ENCODE results near the gene MASP2.

Gene MASP2

DNA sequence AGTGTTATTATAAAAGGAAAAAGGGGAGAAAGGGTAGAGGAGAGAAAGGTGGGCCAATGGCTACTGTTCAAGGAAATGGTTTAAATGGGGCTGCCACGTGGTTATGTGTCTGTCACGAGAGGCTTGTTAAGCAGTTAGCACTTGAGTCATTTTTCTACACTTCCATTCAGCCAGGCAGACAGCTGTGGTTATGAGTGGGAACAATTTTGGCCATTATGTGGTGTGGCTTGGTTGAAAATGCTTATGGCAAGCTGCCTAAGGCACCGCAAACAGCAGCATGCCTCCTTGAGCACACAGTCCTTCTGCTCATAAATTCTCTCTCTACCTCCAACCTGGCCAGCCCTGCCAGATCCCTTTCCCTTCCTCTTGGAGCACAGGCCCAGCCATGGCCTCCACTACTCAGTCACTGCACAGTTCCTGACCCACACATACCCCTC lies 15.9 kb upstream of the MASP2 start:
- no peak for ATAC-seq
- TF ChIP-seq ZFP3 (CRISPR knock-in tag; IDR thresholded peaks at IDR 0.05) (no peak), ISL1 (CRISPR knock-in tag; IDR thresholded peaks at IDR 0.05) (no peak), ZFP30 (CRISPR knock-in tag; IDR thresholded peaks at IDR 0.05) (no peak), ZC3H10 (CRISPR knock-in tag; IDR thresholded peaks at IDR 0.05) (no peak), ZNF8 (CRISPR knock-in tag; IDR thresholded peaks at IDR 0.05) (no peak), BACH2 (CRISPR knock-in tag; IDR thresholded peaks at IDR 0.05; ENCODE audit: borderline replicate concordance) (no peak)
- TF ChIP-seq, protein P1, sequence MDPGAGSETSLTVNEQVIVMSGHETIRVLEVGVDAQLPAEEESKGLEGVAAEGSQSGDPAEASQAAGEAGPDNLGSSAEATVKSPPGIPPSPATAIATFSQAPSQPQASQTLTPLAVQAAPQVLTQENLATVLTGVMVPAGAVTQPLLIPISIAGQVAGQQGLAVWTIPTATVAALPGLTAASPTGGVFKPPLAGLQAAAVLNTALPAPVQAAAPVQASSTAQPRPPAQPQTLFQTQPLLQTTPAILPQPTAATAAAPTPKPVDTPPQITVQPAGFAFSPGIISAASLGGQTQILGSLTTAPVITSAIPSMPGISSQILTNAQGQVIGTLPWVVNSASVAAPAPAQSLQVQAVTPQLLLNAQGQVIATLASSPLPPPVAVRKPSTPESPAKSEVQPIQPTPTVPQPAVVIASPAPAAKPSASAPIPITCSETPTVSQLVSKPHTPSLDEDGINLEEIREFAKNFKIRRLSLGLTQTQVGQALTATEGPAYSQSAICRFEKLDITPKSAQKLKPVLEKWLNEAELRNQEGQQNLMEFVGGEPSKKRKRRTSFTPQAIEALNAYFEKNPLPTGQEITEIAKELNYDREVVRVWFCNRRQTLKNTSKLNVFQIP (CRISPR knock-in tag; IDR thresholded peaks at IDR 0.05; ENCODE audit: borderline replicate concordance, low read depth), result no peak
- TF ChIP-seq, protein P2, sequence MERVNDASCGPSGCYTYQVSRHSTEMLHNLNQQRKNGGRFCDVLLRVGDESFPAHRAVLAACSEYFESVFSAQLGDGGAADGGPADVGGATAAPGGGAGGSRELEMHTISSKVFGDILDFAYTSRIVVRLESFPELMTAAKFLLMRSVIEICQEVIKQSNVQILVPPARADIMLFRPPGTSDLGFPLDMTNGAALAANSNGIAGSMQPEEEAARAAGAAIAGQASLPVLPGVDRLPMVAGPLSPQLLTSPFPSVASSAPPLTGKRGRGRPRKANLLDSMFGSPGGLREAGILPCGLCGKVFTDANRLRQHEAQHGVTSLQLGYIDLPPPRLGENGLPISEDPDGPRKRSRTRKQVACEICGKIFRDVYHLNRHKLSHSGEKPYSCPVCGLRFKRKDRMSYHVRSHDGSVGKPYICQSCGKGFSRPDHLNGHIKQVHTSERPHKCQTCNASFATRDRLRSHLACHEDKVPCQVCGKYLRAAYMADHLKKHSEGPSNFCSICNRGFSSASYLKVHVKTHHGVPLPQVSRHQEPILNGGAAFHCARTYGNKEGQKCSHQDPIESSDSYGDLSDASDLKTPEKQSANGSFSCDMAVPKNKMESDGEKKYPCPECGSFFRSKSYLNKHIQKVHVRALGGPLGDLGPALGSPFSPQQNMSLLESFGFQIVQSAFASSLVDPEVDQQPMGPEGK (CRISPR knock-in tag; IDR thresholded peaks at IDR 0.05; ENCODE audit: borderline replicate concordance), result no peak
- TF ChIP-seq, protein P3, sequence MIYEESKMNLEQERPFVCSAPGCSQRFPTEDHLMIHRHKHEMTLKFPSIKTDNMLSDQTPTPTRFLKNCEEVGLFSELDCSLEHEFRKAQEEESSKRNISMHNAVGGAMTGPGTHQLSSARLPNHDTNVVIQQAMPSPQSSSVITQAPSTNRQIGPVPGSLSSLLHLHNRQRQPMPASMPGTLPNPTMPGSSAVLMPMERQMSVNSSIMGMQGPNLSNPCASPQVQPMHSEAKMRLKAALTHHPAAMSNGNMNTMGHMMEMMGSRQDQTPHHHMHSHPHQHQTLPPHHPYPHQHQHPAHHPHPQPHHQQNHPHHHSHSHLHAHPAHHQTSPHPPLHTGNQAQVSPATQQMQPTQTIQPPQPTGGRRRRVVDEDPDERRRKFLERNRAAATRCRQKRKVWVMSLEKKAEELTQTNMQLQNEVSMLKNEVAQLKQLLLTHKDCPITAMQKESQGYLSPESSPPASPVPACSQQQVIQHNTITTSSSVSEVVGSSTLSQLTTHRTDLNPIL (CRISPR knock-in tag; IDR thresholded peaks at IDR 0.05; ENCODE audit: low read depth), result no peak

DNA sequence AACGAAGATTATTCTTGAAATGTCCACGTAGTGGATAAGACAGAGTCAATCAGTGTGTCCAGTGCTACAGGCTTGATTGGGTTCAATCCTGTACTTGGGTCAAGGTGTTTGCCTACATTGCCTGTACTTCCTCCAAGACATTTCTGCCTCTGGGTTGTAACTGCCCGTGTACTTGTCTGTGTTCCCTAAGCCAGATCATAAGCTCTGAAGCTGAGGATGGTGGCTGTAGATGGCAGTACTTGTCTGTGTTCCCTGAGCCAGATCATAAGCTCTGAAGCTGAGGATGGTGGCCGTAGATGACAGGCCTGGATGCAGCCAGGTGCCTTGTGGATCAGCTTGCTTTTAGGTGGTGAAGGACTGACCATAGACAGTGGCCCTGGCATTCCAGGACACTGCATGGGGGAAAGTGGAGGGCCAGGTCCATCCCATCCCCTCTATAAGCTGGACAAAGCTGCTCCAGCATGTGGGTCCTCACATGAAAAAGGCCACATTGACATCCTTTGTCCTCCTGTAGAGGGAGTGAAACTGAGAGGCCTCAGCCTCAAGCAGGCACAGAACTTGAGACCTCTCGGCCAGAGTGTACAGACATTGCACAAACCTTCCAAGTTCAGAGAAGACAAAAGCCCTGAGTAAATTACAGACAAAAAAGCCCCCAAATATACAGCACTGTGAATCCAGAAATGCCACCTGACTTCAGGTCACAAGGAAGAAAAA lies 14.8 kb upstream of the MASP2 start:
- TF ChIP-seq, protein P4, sequence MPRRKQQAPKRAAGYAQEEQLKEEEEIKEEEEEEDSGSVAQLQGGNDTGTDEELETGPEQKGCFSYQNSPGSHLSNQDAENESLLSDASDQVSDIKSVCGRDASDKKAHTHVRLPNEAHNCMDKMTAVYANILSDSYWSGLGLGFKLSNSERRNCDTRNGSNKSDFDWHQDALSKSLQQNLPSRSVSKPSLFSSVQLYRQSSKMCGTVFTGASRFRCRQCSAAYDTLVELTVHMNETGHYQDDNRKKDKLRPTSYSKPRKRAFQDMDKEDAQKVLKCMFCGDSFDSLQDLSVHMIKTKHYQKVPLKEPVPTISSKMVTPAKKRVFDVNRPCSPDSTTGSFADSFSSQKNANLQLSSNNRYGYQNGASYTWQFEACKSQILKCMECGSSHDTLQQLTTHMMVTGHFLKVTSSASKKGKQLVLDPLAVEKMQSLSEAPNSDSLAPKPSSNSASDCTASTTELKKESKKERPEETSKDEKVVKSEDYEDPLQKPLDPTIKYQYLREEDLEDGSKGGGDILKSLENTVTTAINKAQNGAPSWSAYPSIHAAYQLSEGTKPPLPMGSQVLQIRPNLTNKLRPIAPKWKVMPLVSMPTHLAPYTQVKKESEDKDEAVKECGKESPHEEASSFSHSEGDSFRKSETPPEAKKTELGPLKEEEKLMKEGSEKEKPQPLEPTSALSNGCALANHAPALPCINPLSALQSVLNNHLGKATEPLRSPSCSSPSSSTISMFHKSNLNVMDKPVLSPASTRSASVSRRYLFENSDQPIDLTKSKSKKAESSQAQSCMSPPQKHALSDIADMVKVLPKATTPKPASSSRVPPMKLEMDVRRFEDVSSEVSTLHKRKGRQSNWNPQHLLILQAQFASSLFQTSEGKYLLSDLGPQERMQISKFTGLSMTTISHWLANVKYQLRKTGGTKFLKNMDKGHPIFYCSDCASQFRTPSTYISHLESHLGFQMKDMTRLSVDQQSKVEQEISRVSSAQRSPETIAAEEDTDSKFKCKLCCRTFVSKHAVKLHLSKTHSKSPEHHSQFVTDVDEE (CRISPR knock-in tag; IDR thresholded peaks at IDR 0.05), result no peak
- TF ChIP-seq, protein P1 (CRISPR knock-in tag; IDR thresholded peaks at IDR 0.05; ENCODE audit: borderline replicate concordance, low read depth), result no peak
- TF ChIP-seq ZNF70 (CRISPR knock-in tag; IDR thresholded peaks at IDR 0.05), result no peak
- TF ChIP-seq, protein P5, sequence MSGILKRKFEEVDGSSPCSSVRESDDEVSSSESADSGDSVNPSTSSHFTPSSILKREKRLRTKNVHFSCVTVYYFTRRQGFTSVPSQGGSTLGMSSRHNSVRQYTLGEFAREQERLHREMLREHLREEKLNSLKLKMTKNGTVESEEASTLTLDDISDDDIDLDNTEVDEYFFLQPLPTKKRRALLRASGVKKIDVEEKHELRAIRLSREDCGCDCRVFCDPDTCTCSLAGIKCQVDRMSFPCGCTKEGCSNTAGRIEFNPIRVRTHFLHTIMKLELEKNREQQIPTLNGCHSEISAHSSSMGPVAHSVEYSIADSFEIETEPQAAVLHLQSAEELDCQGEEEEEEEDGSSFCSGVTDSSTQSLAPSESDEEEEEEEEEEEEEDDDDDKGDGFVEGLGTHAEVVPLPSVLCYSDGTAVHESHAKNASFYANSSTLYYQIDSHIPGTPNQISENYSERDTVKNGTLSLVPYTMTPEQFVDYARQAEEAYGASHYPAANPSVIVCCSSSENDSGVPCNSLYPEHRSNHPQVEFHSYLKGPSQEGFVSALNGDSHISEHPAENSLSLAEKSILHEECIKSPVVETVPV (CRISPR knock-in tag; IDR thresholded peaks at IDR 0.05), result no peak
- TF ChIP-seq ZNF8 (CRISPR knock-in tag; IDR thresholded peaks at IDR 0.05), result no peak
- no peak for TF ChIP-seq BACH2 (CRISPR knock-in tag; IDR thresholded peaks at IDR 0.05; ENCODE audit: borderline replicate concordance)
- TF ChIP-seq ESRRG (CRISPR knock-in tag; IDR thresholded peaks at IDR 0.05), result no peak
- TF ChIP-seq, protein P2 (CRISPR knock-in tag; IDR thresholded peaks at IDR 0.05; ENCODE audit: borderline replicate concordance), result no peak
- no peak for TF ChIP-seq CSDC2 (CRISPR knock-in tag; IDR thresholded peaks at IDR 0.05)
- TF ChIP-seq GLIS3 (CRISPR knock-in tag; IDR thresholded peaks at IDR 0.05), result no peak
- TF ChIP-seq ZC3H10 (CRISPR knock-in tag; IDR thresholded peaks at IDR 0.05), result no peak
- TF ChIP-seq, protein P3 (CRISPR knock-in tag; IDR thresholded peaks at IDR 0.05; ENCODE audit: low read depth), result no peak
- no peak for TF ChIP-seq ZFP30 (CRISPR knock-in tag; IDR thresholded peaks at IDR 0.05)
- no peak for ATAC-seq

Data from SK-N-SH treated with all-trans-retinoic acid at 6 μM for 48 hours (cell line).